ENCODE results near the gene TP53I11.

GRCh38 chr11:44942029-44942955, 8.4 kb downstream of the TP53I11 start:
- TF ChIP-seq POLR2A (IDR thresholded peaks at IDR 0.05) (no peak), CTCF (IDR thresholded peaks at IDR 0.05) (no peak)

Data from lower leg skin (tissue), 3 donors.